Neural progenitor cell (in vitro differentiated cells): ENCODE data around the gene CCDC78.

Experiments used
- CTCF ChIP-seq: fragments of 200-600 bp; sonication (generic); IDR thresholded peaks from 2 replicates; pipeline ENCODE4 v1.5.1; 2017; ENCODE audit warnings: antibody characterized with exemption, mild to moderate bottlenecking
- EZH2phosphoT487 ChIP-seq: fragments of 200-600 bp; sonication (generic); IDR thresholded peaks from 2 replicates; pipeline ENCODE4 v1.6.1; 2017; ENCODE audit warnings: antibody characterized with exemption

GRCh38 chr16:711084-711483 is 15.2 kb downstream of the CCDC78 start:
- TF ChIP-seq CTCF (no peak), EZH2phosphoT487 (no peak)
